GM12878 (cell line): ENCODE results near the gene MSI2. TPM values are rescaled to one million over a fixed set of nuclear protein-coding genes. Genes with fewer than 3 reads are reported as not detected.

Source experiments
- ATAC-seq: fragments of 200-7000 bp; cut with Tn5 transposase; 3 replicates; pipeline ENCODE4 v1.9.1; 2020; ENCODE audit warnings: mild to moderate bottlenecking, moderate library complexity
- BruUV-seq: library from RNA; stranded (reverse); fragments of 400-500 nt; replicated peaks from 2 replicates; lab custom pipeline; 2021; lab: Mats Ljungman, UMichigan
- CTCF ChIA-PET: fragments of 300-600 bp; sonication (Branson Sonifier 250); formaldehyde crosslinking; extraction: SDS; loops from one replicate; lab custom pipeline; 2021; ENCODE audit warnings: inconsistent platforms; lab: Yijun Ruan, JAX
- POLR2A ChIA-PET: fragments of 350-600 bp; formaldehyde crosslinking; extraction: SDS; loops from one replicate; lab custom pipeline; 2021; ENCODE audit warnings: inconsistent platforms; lab: Charles Lee
- RAD21 ChIA-PET: fragments of 300-600 bp; sonication (Branson Sonifier 250); formaldehyde crosslinking; loops from one replicate; lab custom pipeline; 2023; ENCODE audit warnings: antibody characterized with exemption; ENCODE audit not compliant: unreplicated experiment; lab: Charles Lee
- SMC1A ChIA-PET: fragments of 300-600 bp; sonication (Branson Sonifier 250); formaldehyde crosslinking; loops from one replicate; lab custom pipeline; 2023; ENCODE audit not compliant: unreplicated experiment, uncharacterized antibody; lab: Charles Lee
- DNase-seq: peaks from one replicate; pipeline ENCODE4 v3.0.0-alpha.2; 2011; ENCODE audit warnings: low read depth, low spot score
- FAIRE-seq: peaks from 3 replicates; lab custom pipeline; 2011; peaks lifted over from hg19 to GRCh38; lab: Jason Lieb, UNC
- H2AFZ ChIP-seq: 2 replicates; pipeline ENCODE4 v1.6.0; 2011; ENCODE audit warnings: low read depth, low read length, control low read depth; ENCODE audit not compliant: control insufficient read depth
- H3K27ac ChIP-seq: 2 replicates; pipeline ENCODE4 v1.5.1; 2011; ENCODE audit warnings: control low read depth; ENCODE audit not compliant: control insufficient read depth, insufficient read depth
- H3K27me3 ChIP-seq, 2 experiments: replicated peaks in 1 of 2; 2 replicates each; pipeline versions ENCODE4 v1.6.0 to v1.6.1; 2011; ENCODE audit warnings: low read length in 1 of 2; ENCODE audit not compliant: control insufficient read depth in 2 of 2, insufficient read depth in 2 of 2
- H3K36me3 ChIP-seq, 2 experiments: 2 replicates each; pipeline ENCODE4 v1.5.1; 2011; ENCODE audit warnings: low read length in 1 of 2; ENCODE audit not compliant: control insufficient read depth in 2 of 2, insufficient read depth in 2 of 2
- H3K4me1 ChIP-seq: 2 replicates; pipeline ENCODE4 v1.6.1; 2011; ENCODE audit warnings: mild to moderate bottlenecking, low read length, moderate library complexity, mixed read lengths; ENCODE audit not compliant: control insufficient read depth, insufficient read depth
- H3K4me2 ChIP-seq: 2 replicates; pipeline ENCODE4 v1.6.0; 2011; ENCODE audit warnings: control low read depth; ENCODE audit not compliant: control insufficient read depth, insufficient read depth
- H3K4me3 ChIP-seq: fragments of 200-600 bp; sonication (generic); 2 replicates; pipeline ENCODE4 v1.5.1; 2016
- H3K79me2 ChIP-seq: 2 replicates; pipeline ENCODE4 v1.6.0; 2011; ENCODE audit warnings: low read length; ENCODE audit not compliant: control insufficient read depth, insufficient read depth
- H3K9ac ChIP-seq: 2 replicates; pipeline ENCODE4 v1.8.0; 2011; ENCODE audit warnings: low read length, control low read depth, mixed read lengths; ENCODE audit not compliant: control insufficient read depth, insufficient read depth
- H3K9me3 ChIP-seq: replicated peaks from 3 replicates; pipeline ENCODE4 v1.5.1; 2011; ENCODE audit warnings: mild to moderate bottlenecking, low read length; ENCODE audit not compliant: control insufficient read depth, insufficient read depth
- H4K20me1 ChIP-seq: 2 replicates; pipeline ENCODE4 v1.6.0; 2011; ENCODE audit not compliant: control insufficient read depth, insufficient read depth
- BRCA1 ChIP-seq: IDR thresholded peaks from 2 replicates; pipeline ENCODE4 v1.6.1; 2011; ENCODE audit warnings: low read depth, low read length, improper control_type of control experiment
- MEF2A ChIP-seq: IDR thresholded peaks from 2 replicates; pipeline ENCODE4 v1.6.1; 2011; ENCODE audit warnings: low read depth, mild to moderate bottlenecking, low read length, moderate library complexity; ENCODE audit not compliant: insufficient read depth
- NRF1 ChIP-seq: conservative IDR thresholded peaks from 2 replicates; pipeline ENCODE4 v1.6.1; 2011; ENCODE audit warnings: mild to moderate bottlenecking, low read depth, low read length, improper control_type of control experiment
- POLR2A ChIP-seq: IDR thresholded peaks from 2 replicates; pipeline ENCODE4 v1.6.1; 2011; ENCODE audit warnings: low read depth, mild to moderate bottlenecking, low read length
- RBBP5 ChIP-seq: fragments of 200-600 bp; sonication (generic); conservative IDR thresholded peaks from 2 replicates; pipeline ENCODE4 v1.6.1; 2016
- RFX5 ChIP-seq: IDR thresholded peaks from 2 replicates; pipeline ENCODE4 v1.6.1; 2011; ENCODE audit warnings: low read depth, low read length, improper control_type of control experiment
- TAF1 ChIP-seq: IDR thresholded peaks from 2 replicates; pipeline ENCODE4 v1.6.1; 2011; ENCODE audit warnings: mild to moderate bottlenecking, low read depth, low read length, borderline replicate concordance
- YBX1 ChIP-seq: fragments of 450-650 bp; IDR thresholded peaks from 2 replicates; pipeline ENCODE4 v1.6.1; 2016; ENCODE audit warnings: antibody characterized with exemption
- WGBS: methylation state at CpG from one replicate; pipeline ENCODE4 v1.1.6; 2016; ENCODE audit warnings: low lambda C conversion rate; ENCODE audit not compliant: insufficient replicate concordance, insufficient coverage; ENCODE audit errors: missing lambda C conversion rate; 5-methylcytosine and 5-hydroxymethylcytosine counted together
- in situ Hi-C: fragments of 300-500 bp; cut with MboI; formaldehyde crosslinking; loops from 9 replicates; pipeline ENCODE4 v1.14.3; 2018; ENCODE audit warnings: mixed read lengths
- intact Hi-C: fragments of 100-400 bp; cut with micrococcal nuclease; formaldehyde crosslinking; loops from one replicate; pipeline ENCODE4 v1.14.2; 2022; ENCODE audit not compliant: unreplicated experiment
- polyA plus RNA-seq, 11 experiments: library from polyadenylated mRNA; depleted of rRNA in 4 of 11; unstranded in 6 of 11; stranded (reverse) in 5 of 11; fragments of >200 nt; fragmentation: Nextera tagmentation in 4 of 11; fragmentation: Illumina TruSeq in 1 of 11; extraction: Ambion mirVana in 4 of 11; extraction: Trizol in 1 of 11; gene quantifications; 1 replicate in 1 of 11; 2 replicates in 10 of 11; pipeline versions ENCODE4 v1.2.1 to v1.2.3, GENCODE V29; 2011 to 2016; ENCODE audit warnings: inconsistent platforms in 2 of 11, missing spikeins in 2 of 11, low read depth in 1 of 11
- total RNA-seq, 4 experiments: library from RNA; depleted of rRNA in 3 of 4; stranded (reverse); fragments of >200 nt in 3 of 4; fragmentation: Illumina TruSeq in 1 of 4; extraction: Trizol in 1 of 4; gene quantifications; 2 replicates each; pipeline versions ENCODE4 v1.2.1 to v1.2.3, GENCODE V29; 2013 to 2021
- TF ChIP-seq, protein P1 (sequence below): fragments of 450-650 bp; IDR thresholded peaks from 2 replicates; pipeline ENCODE4 v1.6.1; 2017; ENCODE audit warnings: mild to moderate bottlenecking
- TF ChIP-seq, protein P2 (sequence below): fragments of 450-650 bp; IDR thresholded peaks from 2 replicates; pipeline ENCODE4 v1.6.1; 2017; ENCODE audit warnings: mild to moderate bottlenecking, low read depth, inconsistent platforms; ENCODE audit not compliant: poor library complexity, severe bottlenecking
- TF ChIP-seq, protein P3 (sequence below): IDR thresholded peaks from 2 replicates; pipeline ENCODE4 v1.6.1; 2012; ENCODE audit warnings: low read length, inconsistent platforms
- TF ChIP-seq, protein P4 (sequence below): fragments of 450-650 bp; IDR thresholded peaks from 2 replicates; pipeline ENCODE4 v1.6.1; 2018; ENCODE audit warnings: mild to moderate bottlenecking, low read depth, moderate library complexity; ENCODE audit not compliant: partially characterized antibody

The MSI2 gene
- total and polyA plus RNA-seq, 10 of the 15 experiments (the other 5 are each of a cell fraction or from before 2014, with no cell fraction given): 6.1 to 76.1 (median 42.0) TPM

DNA sequence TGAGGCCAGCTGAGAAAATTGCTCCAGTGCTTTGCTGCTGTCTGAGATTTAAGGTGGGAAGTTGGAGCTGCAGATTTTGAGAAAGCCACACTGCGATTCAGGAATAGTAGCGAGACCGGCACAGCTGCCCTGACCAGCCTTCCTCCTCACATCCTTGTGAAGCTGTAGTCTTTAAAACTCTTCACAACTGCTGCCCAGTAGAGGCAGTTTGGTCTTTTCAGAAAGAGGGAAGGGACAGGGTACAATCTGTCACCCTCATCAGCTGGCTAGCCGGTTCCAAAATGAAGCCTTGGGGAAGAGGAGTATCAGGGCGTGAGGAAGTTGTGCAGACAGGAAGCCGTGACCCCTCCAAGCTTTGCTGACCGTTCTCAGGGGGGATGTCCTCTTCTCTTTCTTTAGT lies 195.3 kb downstream of the MSI2 start:
- Histone ChIP-seq H3K4me3 (no peak overlapping the region), H3K79me2 (peaks cover 25% of the 10 kb centered on the region), H3K27me3 (no peaks in the 10 kb centered on the region), H2AFZ (no peak overlapping the region), H3K27ac (peak overlapping the region; percentile 34), H3K4me2 (no peak overlapping the region; the same call in 1 of the 2 replicates), H3K9me3 (no peaks in the 10 kb centered on the region), H4K20me1 (no peaks in the 10 kb centered on the region), H3K4me1 (peaks cover 73% of the 10 kb centered on the region), H3K9ac (no peak overlapping the region), H3K36me3 (peaks cover 4 to 5% of the 10 kb centered on the region in 2 experiments; a peak in 3 of 4 replicates)
- no peak for ATAC-seq
- RAD21 ChIA-PET: interaction anchor here (0.8 to 2.9 kb wide), 6 partner anchors 9 to 81 kb away, joined by 3 to 12 read pairs (median 5); no protein-coding TSS in a partner anchor
- POLR2A ChIA-PET: interaction anchor here (0.8 to 1.0 kb wide), 3 partner anchors 20 to 196 kb away, joined by 3 read pairs; partner anchors contain the start of gene MSI2
- 83% methylated on average over 7 of the region's 7 CpGs for WGBS
- BruUV-seq: no TSS peak
- intact Hi-C loops: loop anchor here (10.0 kb wide), 1 partner anchor 223 kb away; no protein-coding TSS in a partner anchor
- SMC1A ChIA-PET: interaction anchor here (0.6 to 2.1 kb wide), 6 partner anchors 11 to 95 kb away, joined by 3 to 14 read pairs (median 5); no protein-coding TSS in a partner anchor
- FAIRE-seq: no peak
- DNase-seq: no peak
- CTCF ChIA-PET: interaction anchor here (2.5 to 2.7 kb wide), 2 partner anchors 10 to 209 kb away, joined by 16 read pairs; no protein-coding TSS in a partner anchor
- in situ Hi-C loops: no loop called here
- no peak for TF ChIP-seq NRF1
- TF ChIP-seq YBX1: no peak
- TF ChIP-seq, protein P1, sequence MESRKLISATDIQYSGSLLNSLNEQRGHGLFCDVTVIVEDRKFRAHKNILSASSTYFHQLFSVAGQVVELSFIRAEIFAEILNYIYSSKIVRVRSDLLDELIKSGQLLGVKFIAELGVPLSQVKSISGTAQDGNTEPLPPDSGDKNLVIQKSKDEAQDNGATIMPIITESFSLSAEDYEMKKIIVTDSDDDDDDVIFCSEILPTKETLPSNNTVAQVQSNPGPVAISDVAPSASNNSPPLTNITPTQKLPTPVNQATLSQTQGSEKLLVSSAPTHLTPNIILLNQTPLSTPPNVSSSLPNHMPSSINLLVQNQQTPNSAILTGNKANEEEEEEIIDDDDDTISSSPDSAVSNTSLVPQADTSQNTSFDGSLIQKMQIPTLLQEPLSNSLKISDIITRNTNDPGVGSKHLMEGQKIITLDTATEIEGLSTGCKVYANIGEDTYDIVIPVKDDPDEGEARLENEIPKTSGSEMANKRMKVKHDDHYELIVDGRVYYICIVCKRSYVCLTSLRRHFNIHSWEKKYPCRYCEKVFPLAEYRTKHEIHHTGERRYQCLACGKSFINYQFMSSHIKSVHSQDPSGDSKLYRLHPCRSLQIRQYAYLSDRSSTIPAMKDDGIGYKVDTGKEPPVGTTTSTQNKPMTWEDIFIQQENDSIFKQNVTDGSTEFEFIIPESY: no peak
- TF ChIP-seq BRCA1: no peak
- TF ChIP-seq RBBP5: no peak
- TF ChIP-seq TAF1: no peak
- no peak for TF ChIP-seq POLR2A
- TF ChIP-seq, protein P2, sequence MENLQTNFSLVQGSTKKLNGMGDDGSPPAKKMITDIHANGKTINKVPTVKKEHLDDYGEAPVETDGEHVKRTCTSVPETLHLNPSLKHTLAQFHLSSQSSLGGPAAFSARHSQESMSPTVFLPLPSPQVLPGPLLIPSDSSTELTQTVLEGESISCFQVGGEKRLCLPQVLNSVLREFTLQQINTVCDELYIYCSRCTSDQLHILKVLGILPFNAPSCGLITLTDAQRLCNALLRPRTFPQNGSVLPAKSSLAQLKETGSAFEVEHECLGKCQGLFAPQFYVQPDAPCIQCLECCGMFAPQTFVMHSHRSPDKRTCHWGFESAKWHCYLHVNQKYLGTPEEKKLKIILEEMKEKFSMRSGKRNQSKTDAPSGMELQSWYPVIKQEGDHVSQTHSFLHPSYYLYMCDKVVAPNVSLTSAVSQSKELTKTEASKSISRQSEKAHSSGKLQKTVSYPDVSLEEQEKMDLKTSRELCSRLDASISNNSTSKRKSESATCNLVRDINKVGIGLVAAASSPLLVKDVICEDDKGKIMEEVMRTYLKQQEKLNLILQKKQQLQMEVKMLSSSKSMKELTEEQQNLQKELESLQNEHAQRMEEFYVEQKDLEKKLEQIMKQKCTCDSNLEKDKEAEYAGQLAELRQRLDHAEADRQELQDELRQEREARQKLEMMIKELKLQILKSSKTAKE: no peak
- TF ChIP-seq MEF2A: no peak
- TF ChIP-seq, protein P3, sequence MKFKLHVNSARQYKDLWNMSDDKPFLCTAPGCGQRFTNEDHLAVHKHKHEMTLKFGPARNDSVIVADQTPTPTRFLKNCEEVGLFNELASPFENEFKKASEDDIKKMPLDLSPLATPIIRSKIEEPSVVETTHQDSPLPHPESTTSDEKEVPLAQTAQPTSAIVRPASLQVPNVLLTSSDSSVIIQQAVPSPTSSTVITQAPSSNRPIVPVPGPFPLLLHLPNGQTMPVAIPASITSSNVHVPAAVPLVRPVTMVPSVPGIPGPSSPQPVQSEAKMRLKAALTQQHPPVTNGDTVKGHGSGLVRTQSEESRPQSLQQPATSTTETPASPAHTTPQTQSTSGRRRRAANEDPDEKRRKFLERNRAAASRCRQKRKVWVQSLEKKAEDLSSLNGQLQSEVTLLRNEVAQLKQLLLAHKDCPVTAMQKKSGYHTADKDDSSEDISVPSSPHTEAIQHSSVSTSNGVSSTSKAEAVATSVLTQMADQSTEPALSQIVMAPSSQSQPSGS: no peak
- TF ChIP-seq, protein P4, sequence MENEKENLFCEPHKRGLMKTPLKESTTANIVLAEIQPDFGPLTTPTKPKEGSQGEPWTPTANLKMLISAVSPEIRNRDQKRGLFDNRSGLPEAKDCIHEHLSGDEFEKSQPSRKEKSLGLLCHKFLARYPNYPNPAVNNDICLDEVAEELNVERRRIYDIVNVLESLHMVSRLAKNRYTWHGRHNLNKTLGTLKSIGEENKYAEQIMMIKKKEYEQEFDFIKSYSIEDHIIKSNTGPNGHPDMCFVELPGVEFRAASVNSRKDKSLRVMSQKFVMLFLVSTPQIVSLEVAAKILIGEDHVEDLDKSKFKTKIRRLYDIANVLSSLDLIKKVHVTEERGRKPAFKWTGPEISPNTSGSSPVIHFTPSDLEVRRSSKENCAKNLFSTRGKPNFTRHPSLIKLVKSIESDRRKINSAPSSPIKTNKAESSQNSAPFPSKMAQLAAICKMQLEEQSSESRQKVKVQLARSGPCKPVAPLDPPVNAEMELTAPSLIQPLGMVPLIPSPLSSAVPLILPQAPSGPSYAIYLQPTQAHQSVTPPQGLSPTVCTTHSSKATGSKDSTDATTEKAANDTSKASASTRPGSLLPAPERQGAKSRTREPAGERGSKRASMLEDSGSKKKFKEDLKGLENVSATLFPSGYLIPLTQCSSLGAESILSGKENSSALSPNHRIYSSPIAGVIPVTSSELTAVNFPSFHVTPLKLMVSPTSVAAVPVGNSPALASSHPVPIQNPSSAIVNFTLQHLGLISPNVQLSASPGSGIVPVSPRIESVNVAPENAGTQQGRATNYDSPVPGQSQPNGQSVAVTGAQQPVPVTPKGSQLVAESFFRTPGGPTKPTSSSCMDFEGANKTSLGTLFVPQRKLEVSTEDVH: no peak
- TF ChIP-seq RFX5: no peak
